Stimulated activated CD4-positive, alpha-beta T cell treated with anti-CD3 and anti-CD28 coated beads, Interleukin-15, amount 100 ng/mL, for 48 hours (primary cell): ENCODE results near the gene RUNX1.
A peak's percentile ranks its signal among the peaks of the same experiment; 100 is the strongest.
"Not testable (repeated sequence)": the region's sequence is repeated elsewhere in the genome, so short reads cannot be mapped to it uniquely, and the experiment has no call there.

Experiments
- DNase-seq, 2 donors: peaks; one replicate each; pipeline ENCODE4 v3.0.0-alpha.2; 2020; ENCODE audit warnings: low read depth in 2 of 2

RUNX1 gene

DNA sequence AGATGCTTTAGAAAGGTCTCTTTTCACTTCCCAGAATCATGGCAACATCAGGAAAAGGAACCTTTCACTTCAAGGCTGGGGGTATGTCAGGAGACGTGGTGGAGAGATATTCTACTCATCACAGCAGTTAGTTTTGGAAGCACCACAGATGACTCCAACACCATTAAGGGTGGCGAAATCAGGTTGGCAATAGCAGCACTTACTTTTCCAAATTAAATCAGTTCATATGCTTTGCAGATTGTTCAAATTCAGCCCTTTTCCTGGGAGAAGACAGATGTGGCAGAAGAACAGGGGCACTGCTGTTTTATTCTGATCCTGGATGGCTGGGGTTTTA, 79.0 kb downstream of the RUNX1 start:
- no peak for DNase-seq

DNA sequence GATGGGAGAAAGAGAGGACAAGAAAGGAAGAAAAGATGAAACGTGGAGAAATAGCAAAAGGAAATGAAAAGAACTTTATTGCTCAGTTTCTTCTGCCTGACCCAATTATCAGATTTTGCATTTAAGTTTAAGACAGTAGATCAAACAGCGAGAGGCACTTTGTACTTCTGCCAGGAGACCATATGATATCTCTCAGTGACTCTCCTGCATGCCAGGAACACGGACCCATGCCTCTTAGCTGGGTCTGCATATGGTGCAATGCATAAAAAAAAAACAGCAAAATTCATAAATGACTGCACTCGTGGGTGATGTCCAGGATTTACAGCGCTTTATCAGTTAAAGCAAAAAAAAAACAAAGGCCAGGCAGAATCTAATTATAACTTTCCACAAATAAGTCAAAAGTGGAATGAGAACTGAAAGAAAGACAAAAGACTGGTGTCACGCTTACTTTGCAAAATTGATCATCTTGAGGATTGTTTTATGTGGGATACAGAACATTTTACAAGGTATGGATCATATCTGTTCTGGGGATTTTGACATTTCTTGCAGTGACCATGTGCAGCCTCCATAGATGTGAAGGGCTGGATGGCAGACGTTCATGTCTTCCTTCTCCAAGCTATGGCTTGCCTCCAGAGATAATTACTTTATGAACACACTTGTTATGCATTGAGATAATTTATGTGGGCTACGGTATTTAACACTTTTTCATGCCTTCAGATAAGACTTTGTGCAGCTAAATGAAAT, 79.5 kb downstream of the RUNX1 start:
- no peak for DNase-seq

GRCh38 chr21:34968414-34969333, 80.4 kb downstream of the RUNX1 start:
- DNase-seq, result peak in 1 of 2 donors; percentile 48

DNA sequence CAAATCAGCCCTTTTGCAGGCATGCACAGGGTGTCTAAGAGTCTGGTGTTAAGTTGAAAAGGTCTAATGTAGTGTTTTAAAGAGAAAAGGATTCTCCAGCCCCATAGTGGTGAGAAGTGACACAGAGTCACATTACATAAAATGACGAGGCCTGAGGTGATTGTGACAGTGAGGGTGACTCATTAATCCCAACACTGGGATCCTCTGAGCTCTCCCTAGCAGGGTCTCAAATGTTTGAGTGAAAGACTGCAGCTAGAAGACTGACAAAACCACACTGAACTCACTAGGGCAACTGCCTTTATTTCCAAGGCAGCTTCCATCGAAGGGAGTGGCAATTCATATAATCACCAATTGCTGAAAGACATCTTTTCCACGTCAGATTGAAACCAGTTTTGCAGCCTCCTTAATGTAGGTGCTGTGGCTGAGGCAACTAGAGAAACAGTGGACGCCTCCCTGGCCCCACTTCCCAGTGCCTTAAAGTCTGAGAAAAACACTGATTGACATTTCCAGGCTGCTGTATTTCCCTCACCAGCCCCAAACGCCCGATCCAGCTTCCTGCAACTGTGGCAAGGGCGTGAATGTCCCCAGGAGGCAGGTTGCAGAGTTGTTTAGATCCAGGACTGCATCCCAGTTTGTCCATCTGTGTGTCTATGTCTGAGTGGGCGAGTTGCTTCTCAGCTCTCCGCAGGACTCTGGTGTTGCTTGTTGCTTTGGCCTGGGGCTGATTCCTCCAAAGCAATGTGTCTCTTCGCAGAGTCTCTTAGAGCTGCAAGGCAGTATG, 81.4 kb downstream of the RUNX1 start:
- peak in 1 of 2 donors; percentile 39 for DNase-seq

GRCh38 chr21:34966881-34967280, 82.2 kb downstream of the RUNX1 start:
- DNase-seq, result not testable (repeated sequence)

DNA sequence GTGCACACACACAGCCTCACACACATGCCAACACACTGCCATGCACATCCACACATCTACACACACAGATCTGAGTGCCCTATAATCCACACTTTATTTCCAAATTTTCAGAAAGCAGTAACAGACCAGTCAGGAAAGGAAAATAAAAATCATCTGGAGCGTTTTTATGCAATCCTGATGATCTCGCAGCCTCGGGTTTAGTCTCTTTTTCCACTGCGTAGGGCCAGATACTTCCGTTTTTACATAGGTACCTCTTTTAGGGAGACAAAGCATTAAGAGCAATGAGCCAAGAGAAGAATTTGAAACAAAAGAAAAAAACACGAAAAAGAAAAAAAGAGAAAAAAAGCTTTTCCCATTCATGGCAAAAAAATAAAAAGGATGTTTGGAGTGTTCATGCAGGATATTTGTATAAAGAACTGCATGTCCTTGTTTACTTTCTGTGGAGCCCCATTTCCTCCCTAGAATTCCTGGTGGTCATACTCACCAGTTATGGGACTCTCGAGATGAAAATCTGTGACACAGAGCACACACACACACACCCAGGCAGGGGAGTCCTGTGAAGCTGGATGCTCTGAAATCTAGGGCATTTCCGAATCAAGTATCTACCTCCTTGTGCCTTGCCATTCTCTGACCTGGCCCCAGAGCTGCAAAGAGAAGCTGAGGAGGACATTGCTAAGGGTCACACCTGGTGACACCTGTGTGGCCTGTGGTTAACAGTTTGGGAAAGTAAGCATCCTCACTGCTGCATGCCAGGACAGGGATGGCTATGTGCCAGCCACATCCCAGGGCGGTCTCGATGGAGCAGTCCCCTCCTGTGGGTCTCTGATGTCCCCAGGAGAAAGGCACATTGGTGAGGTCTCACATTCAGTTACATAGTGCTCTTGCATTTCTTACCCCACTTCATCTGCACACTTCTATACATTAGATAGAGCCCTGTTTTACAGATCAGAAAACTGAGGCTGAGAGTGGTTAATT, 83.6 kb downstream of the RUNX1 start:
- no peak for DNase-seq

GRCh38 chr21:34962586-34963222, 86.4 kb downstream of the RUNX1 start:
- DNase-seq, result peak in 1 of 2 donors; percentile 39

DNA sequence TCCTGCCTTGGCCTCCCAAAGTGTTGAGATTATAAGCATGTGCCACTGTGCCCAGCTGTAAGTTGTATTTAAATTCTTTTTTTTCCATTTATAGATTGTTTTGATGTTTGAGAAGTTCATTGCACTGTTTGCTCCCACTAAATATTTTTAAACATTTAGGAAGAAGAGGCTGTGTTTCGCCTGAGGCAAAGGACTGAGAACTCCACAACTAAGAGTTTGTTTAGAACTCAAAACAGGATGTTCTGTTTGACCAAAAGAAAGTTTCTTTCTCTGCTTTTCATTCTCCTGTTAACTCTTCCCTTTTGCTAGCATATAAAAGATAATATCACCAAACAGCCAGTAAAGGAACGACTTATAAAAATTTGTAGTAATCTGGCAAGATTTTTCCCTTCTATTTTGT, 87.0 kb downstream of the RUNX1 start:
- no peak for DNase-seq

DNA sequence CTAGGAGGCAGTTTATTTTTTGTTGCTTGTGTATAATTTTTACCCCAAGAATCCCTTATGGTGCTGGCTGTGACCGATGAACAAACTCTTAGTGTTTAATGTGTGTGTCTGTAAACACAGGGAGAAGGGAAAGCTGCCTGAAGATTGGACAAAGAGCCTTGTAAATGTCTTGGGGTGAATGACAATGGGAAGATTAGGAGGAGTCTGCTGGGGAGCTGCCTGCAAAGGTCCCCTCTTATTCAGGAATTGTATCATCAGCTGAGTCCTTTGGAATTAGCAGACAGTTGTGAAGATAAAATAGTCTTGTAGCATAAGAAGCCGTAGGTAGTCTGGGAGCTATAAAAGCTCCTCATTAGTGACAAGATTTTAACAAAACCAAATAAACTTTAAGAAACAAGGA, 88.4 kb downstream of the RUNX1 start:
- DNase-seq, result no peak

GRCh38 chr21:34959607-34960006, 89.5 kb downstream of the RUNX1 start:
- DNase-seq, result no peak

- DNase-seq, result no peak
Measured at GRCh38 chr21:34958040-34958439, 91.1 kb downstream of the RUNX1 start.

GRCh38 chr21:34956416-34957316, 92.4 kb downstream of the RUNX1 start:
- no peak for DNase-seq

DNA sequence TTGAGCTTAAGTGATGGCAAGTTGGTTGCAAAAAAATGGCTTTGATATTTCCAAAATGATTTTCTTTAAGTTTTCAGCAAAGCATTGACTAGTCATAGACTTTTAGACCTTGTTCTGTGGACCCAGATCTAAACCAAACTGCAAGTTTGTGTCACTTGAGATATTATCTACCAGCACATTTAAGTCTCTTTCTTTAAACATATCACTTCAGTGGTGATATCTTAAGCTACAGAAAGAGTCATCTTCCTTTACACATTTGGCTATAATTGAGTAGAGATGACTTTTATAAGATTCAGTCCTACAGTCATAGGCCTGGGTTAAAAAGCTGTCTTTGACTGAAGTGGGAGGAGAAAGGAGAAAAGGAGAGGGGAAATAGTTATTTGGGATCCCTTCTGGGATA, 95.2 kb downstream of the RUNX1 start:
- DNase-seq, result no peak

- DNase-seq, result no peak
Measured at GRCh38 chr21:34952701-34953100, 96.4 kb downstream of the RUNX1 start.

DNA sequence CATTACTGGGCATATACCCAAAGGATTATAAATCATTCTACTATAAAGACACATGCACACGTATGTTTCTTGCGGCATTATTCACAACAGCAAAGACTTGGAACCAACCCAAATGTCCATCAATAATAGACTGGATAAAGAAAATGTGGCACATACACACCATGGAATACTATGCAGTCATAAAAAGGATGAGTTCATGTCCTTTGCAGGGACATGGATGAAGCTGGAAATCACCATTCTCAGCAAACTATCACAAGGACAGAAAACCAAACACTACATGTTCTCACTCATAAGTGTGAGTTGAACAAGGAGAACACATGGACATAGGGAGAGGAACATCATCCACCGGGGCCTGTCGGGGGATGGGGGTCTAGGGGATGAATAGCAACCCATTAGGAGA, 97.2 kb downstream of the RUNX1 start:
- DNase-seq, result not testable (repeated sequence)

- DNase-seq, result no peak
Measured at GRCh38 chr21:34950980-34951379, 98.1 kb downstream of the RUNX1 start.

DNA sequence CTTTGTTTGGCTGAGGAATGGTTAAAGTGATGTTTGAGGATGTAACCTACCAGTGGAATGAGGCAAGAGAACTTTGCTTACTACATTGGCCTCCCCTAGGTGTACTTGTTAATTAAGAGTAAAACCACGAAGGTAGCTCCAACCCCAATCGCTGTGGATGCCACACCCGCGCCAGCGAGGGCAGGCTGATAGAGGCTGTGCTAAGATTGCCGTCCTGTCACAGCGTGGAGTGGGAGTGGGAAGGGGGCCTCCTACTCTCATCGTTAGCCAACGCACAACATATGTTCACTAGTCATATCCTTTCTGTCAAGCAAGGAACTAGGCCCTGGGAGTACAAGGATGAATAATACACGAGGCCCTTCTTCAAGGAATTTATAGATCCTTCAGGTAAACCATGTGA, 99.6 kb downstream of the RUNX1 start:
- DNase-seq, result no peak

- DNase-seq, result no peak
Measured at GRCh38 chr21:34949030-34949429, 100.1 kb downstream of the RUNX1 start.

DNA sequence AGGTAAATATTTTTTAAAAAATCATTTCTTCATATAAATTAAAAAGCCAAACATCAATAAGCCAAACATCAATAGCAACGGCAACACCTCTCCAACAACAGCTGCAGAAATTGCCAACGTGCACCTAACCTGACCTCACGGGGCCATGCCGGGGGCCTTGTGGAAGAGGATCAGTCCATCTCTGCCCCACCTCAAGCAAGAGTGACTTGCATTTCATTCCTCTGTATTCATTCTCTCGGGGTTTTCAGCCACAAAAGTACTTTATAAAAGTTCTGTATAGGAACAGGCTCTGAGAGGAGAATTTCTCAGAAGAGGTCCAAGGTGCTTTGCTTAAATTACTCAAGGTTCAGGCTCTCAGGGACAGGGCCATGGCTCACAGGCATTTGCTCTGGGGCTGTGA, 100.9 kb downstream of the RUNX1 start:
- no peak for DNase-seq
